ENCODE data around the gene DCUN1D5.

DNA sequence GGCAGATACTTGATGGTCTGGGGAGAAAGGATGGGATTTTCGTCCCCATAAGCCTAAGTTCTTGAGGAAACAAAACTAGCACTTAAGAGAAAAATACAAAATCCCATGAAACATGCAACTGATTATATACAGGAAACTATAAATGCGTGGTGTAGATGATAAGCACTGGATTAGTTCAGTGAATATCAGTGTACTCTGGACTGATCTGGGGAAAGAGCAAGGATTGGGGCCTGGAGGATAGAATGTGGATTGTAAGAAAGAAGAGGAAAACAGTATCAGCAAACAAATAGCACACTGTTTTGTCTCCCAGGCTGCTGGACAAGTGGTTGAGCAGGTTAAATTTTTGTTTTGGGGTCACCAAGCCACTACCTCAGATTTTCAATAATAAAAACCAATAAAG, 49.8 kb downstream of the DCUN1D5 start:
- TF ChIP-seq POLR2A (IDR thresholded peaks at IDR 0.05), result no peak
- TF ChIP-seq, protein P1, sequence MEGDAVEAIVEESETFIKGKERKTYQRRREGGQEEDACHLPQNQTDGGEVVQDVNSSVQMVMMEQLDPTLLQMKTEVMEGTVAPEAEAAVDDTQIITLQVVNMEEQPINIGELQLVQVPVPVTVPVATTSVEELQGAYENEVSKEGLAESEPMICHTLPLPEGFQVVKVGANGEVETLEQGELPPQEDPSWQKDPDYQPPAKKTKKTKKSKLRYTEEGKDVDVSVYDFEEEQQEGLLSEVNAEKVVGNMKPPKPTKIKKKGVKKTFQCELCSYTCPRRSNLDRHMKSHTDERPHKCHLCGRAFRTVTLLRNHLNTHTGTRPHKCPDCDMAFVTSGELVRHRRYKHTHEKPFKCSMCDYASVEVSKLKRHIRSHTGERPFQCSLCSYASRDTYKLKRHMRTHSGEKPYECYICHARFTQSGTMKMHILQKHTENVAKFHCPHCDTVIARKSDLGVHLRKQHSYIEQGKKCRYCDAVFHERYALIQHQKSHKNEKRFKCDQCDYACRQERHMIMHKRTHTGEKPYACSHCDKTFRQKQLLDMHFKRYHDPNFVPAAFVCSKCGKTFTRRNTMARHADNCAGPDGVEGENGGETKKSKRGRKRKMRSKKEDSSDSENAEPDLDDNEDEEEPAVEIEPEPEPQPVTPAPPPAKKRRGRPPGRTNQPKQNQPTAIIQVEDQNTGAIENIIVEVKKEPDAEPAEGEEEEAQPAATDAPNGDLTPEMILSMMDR (IDR thresholded peaks at IDR 0.05), result no peak
